IPS-20b (cell line): ENCODE results near the gene GPD2.

Source experiments
- H3K27ac ChIP-seq: one replicate; pipeline ENCODE4 v1.5.1; 2013; ENCODE audit warnings: low read length
- H3K27me3 ChIP-seq: 2 replicates; pipeline ENCODE4 v1.6.1; 2013; ENCODE audit warnings: mild to moderate bottlenecking, low read length, inconsistent platforms; ENCODE audit not compliant: insufficient read depth
- H3K36me3 ChIP-seq: 2 replicates; pipeline ENCODE4 v1.6.1; 2013; ENCODE audit warnings: low read depth, mild to moderate bottlenecking, inconsistent platforms, low read length, moderate library complexity; ENCODE audit not compliant: insufficient read depth
- H3K4me1 ChIP-seq: 2 replicates; pipeline ENCODE4 v1.6.1; 2013; ENCODE audit warnings: mild to moderate bottlenecking, control low read depth, inconsistent platforms, low read length, moderate library complexity; ENCODE audit not compliant: insufficient read depth
- H3K4me3 ChIP-seq: 2 replicates; pipeline ENCODE4 v1.5.1; 2013; ENCODE audit warnings: mild to moderate bottlenecking, low read length, inconsistent platforms
- H3K9ac ChIP-seq: 2 replicates; pipeline ENCODE4 v1.6.1; 2013; ENCODE audit warnings: low read depth, mild to moderate bottlenecking, inconsistent platforms, low read length, moderate library complexity
- H3K9me3 ChIP-seq: 2 replicates; pipeline ENCODE4 v1.6.1; 2013; ENCODE audit warnings: mild to moderate bottlenecking, low read depth, low read length, inconsistent platforms; ENCODE audit not compliant: insufficient read depth

GPD2 gene

GRCh38 chr2:156539086-156539860 is 103.1 kb downstream of the GPD2 start:
- Histone ChIP-seq H3K4me3 (no peak overlapping the region), H3K9me3 (no peaks in the 10 kb centered on the region), H3K4me1 (peaks cover 6% of the 10 kb centered on the region), H3K27ac (no peak overlapping the region), H3K27me3 (no peaks in the 10 kb centered on the region), H3K36me3 (no peaks in the 10 kb centered on the region), H3K9ac (no peak overlapping the region)

DNA sequence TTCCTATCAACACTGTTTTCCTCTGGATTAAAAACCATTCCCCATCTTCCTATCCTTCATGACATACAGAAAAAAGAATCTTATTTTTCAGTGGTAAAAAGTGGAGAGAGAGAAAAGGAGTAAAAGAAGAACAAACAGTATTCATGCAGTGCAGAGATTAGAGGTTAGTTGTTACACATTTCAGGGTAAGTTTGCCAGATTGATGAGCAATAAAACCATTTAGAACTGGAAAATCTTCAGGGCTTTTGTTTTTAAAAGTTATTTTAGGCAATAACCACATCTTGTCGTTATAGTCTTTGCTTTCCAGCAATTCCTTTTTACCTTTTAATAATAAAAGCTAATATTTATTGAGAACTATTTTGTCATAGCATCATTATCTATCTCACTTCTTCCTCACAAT is 104.5 kb downstream of the GPD2 start:
- H3K9ac ChIP-seq = no peak overlapping the region
- H3K27me3 ChIP-seq = no peaks in the 10 kb centered on the region
- H3K27ac ChIP-seq = no peak overlapping the region
- H3K36me3 ChIP-seq = no peaks in the 10 kb centered on the region
- H3K4me1 ChIP-seq = peaks cover 6% of the 10 kb centered on the region
- H3K9me3 ChIP-seq = no peaks in the 10 kb centered on the region
- H3K4me3 ChIP-seq = no peak overlapping the region

DNA sequence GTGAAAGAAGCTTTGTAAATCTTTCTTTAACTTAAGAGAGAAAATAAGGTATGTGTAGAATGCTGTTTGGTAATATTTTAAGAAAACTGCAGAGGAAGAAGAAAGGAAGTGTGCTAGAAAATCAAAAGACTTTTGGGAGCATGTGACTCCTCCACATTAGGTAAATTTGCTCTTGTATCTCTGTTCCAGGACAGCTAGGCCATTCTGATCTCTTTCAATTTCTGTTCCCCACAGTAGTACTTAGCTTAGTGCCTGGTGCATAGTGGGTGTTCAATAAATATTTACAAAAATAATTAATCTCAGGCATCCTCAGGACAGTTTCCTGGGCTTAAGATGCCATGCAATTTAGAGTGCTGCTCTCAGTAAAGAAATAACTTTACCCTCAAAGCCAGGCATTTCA is 105.0 kb downstream of the GPD2 start:
- H3K27ac ChIP-seq = no peak overlapping the region

DNA sequence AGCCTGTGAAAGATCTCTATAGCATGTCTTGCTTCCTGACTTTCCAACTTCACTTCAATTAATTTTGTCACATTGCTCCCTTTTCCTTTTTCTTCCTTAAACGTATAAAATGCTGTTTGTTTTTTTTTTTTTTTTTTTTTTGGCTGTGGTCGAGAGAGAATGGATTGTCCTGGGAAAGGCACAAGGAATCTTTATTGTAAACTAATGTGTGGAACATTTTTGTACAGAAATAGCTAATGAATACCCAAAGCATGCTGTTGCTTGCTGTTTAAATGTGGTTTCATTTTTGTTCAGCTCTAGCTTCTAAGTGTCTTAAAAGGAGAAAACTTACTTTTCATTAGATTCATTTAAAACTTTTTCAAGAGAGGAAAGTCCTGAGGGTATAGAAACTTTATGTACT is 105.5 kb downstream of the GPD2 start:
- H3K36me3 ChIP-seq = no peaks in the 10 kb centered on the region
- peaks cover 7% of the 10 kb centered on the region for H3K4me1 ChIP-seq
- no peak overlapping the region for H3K27ac ChIP-seq
- no peaks in the 10 kb centered on the region for H3K9me3 ChIP-seq
- H3K27me3 ChIP-seq = no peaks in the 10 kb centered on the region
- H3K4me3 ChIP-seq = no peak overlapping the region
- H3K9ac ChIP-seq = no peak overlapping the region

More for the DNA sequence above, 105.0 kb downstream of the GPD2 start:
- Histone ChIP-seq H3K27me3 (no peaks in the 10 kb centered on the region), H3K9me3 (no peaks in the 10 kb centered on the region), H3K36me3 (no peaks in the 10 kb centered on the region), H3K4me1 (peaks cover 6% of the 10 kb centered on the region), H3K9ac (no peak overlapping the region), H3K4me3 (no peak overlapping the region)

- Histone ChIP-seq H3K27ac (no peak overlapping the region), H3K9ac (no peak overlapping the region), H3K27me3 (no peaks in the 10 kb centered on the region), H3K36me3 (no peaks in the 10 kb centered on the region), H3K4me3 (no peak overlapping the region), H3K4me1 (peaks cover 9% of the 10 kb centered on the region; the same call in 1 of the 2 replicates), H3K9me3 (no peaks in the 10 kb centered on the region)
These were observed 112.2 kb downstream of the GPD2 start for GRCh38 chr2:156548413-156548812.

DNA sequence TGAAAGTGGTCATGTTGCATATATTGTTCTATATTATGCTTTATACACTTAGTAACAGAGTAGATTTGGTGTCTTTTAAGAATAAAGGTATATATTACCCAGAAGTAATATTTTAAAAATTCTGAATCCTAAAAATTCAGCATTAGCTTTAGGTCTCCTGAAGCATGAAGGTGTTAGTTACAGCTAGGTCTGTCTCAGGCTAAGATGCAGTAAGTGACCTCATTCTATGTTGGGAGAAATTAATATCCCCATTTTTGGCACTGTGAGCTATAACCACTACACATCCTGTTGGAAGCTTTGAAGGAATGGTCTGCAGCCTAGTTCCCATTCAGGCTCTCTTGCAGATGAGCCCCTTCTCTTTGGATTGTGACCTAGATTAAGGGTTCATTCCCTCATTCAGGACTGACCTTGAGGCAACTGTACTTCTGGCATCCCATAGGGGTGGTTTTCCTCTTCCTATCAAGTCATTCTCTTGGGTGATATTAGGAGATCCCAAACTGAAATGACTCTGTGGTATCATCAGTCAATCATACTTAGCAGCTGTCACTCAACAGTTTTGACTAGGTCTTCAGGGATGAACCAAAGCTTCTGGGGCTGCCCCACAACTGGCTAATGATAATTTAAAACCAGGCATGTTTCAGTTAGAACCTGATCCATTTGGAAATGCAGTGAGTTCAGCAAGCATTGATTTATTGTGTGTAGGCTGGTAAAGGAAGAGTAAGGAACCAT is 117.7 kb downstream of the GPD2 start:
- Histone ChIP-seq H3K27me3 (no peaks in the 10 kb centered on the region), H3K4me3 (no peak overlapping the region), H3K27ac (no peak overlapping the region)

GRCh38 chr2:156561326-156561725 is 125.1 kb downstream of the GPD2 start:
- no peak overlapping the region for H3K27ac ChIP-seq
- no peaks in the 10 kb centered on the region for H3K27me3 ChIP-seq
- peaks cover 10% of the 10 kb centered on the region; the same call in 1 of the 2 replicates for H3K4me1 ChIP-seq
- H3K4me3 ChIP-seq = no peak overlapping the region
- no peak overlapping the region for H3K9ac ChIP-seq
- H3K9me3 ChIP-seq = no peaks in the 10 kb centered on the region
- peaks cover 11% of the 10 kb centered on the region for H3K36me3 ChIP-seq

More for the DNA sequence above, 117.7 kb downstream of the GPD2 start:
- H3K9me3 ChIP-seq = no peaks in the 10 kb centered on the region
- H3K36me3 ChIP-seq = peaks cover 9% of the 10 kb centered on the region
- H3K9ac ChIP-seq = no peak overlapping the region
- no peaks in the 10 kb centered on the region for H3K4me1 ChIP-seq

DNA sequence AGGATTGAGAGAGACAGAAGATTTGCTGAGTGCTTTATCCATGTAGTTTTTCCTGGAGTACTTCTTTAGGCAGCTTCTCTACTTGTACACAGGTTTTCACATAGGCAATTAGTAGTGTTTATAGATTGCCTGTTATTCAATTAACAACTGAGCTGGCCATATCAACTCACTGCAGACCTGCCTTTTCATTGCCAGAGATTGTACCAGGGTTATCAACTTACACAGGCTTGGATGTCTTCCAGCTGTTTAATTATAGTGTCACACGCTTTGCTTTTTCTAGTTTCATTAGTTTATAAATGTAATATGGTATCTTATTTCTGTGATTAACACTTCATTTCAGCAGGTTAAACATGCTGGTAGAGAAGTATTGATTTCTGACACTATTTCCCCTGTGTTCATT is 125.9 kb downstream of the GPD2 start:
- Histone ChIP-seq H3K4me1 (peaks cover 10% of the 10 kb centered on the region; the same call in 1 of the 2 replicates), H3K36me3 (peaks cover 11% of the 10 kb centered on the region), H3K27ac (no peak overlapping the region), H3K4me3 (no peak overlapping the region), H3K27me3 (no peaks in the 10 kb centered on the region), H3K9me3 (no peaks in the 10 kb centered on the region), H3K9ac (no peak overlapping the region)

DNA sequence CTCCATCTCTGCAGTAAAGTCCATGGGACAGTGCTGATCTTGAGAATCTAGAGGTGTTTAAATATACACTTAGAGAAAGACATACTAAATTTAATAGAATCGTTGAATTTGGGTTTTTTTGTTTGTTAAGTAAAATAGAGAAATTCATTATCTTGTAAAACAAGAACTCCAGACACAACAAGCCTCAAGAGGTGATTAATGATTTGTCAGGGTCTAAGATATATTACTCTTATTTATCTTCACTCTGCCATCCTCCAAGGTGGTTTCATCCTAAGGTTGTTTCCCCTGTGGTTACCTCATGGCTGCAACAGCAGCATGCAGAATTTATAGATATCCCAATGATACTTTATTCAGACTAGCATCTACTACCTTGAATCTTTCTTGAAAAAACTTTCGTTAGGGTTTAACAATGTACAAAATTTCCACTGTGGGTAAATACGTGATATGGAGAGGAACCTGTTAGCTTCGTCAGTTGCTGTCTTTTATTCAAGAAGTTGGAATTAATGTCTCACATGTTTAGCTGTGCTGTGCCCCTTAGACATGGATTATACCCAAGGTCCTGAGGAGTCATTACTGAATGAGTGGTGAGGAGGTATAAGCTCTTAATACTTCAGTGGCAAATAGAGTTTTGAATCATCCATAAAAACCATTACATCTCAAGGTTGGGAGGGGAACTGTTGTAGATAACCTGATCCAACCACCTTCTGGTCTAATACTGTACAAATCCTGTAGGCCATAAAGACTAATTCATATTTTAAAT is 128.0 kb downstream of the GPD2 start:
- H3K9ac ChIP-seq = no peak overlapping the region
- H3K9me3 ChIP-seq = no peaks in the 10 kb centered on the region
- no peak overlapping the region for H3K4me3 ChIP-seq
- H3K36me3 ChIP-seq = no peaks in the 10 kb centered on the region; the same call in 1 of the 2 replicates
- no peaks in the 10 kb centered on the region for H3K27me3 ChIP-seq
- peaks cover 10% of the 10 kb centered on the region; the same call in 1 of the 2 replicates for H3K4me1 ChIP-seq
- no peak overlapping the region for H3K27ac ChIP-seq

- Histone ChIP-seq H3K27me3 (no peaks in the 10 kb centered on the region), H3K36me3 (no peaks in the 10 kb centered on the region), H3K9ac (no peak overlapping the region), H3K27ac (no peak overlapping the region), H3K9me3 (no peaks in the 10 kb centered on the region), H3K4me1 (peaks cover 17% of the 10 kb centered on the region), H3K4me3 (no peak overlapping the region)
These were observed 129.0 kb downstream of the GPD2 start for GRCh38 chr2:156565066-156565710.

- Histone ChIP-seq H3K4me1 (peaks cover 7% of the 10 kb centered on the region), H3K36me3 (peaks cover 7% of the 10 kb centered on the region), H3K27ac (no peak overlapping the region), H3K27me3 (no peaks in the 10 kb centered on the region), H3K4me3 (no peak overlapping the region), H3K9me3 (no peaks in the 10 kb centered on the region), H3K9ac (no peak overlapping the region)
These were observed 137.5 kb downstream of the GPD2 start for GRCh38 chr2:156573710-156574109.
